Myocyte (in vitro differentiated cells): Measurements from ENCODE around the gene MAT2A. TPM values are rescaled to one million over a fixed set of nuclear protein-coding genes. Genes with fewer than 3 reads are reported as not detected.
A peak's percentile ranks its signal among the peaks of the same experiment; 100 is the strongest.
"Not testable (repeated sequence)": the region's sequence is repeated elsewhere in the genome, so short reads cannot be mapped to it uniquely, and the experiment has no call there.

Experiments
- DNase-seq: peaks from one replicate; pipeline ENCODE4 v3.0.0-alpha.2; 2012; ENCODE audit warnings: low read depth
- total RNA-seq: library from RNA; depleted of rRNA; stranded (reverse); fragments of >200 nt; gene quantifications from 2 replicates; pipeline ENCODE4 v1.2.3, GENCODE V29; 2014

MAT2A gene
- total RNA-seq, 1 donor from 2014 or later: 211 TPM

DNA sequence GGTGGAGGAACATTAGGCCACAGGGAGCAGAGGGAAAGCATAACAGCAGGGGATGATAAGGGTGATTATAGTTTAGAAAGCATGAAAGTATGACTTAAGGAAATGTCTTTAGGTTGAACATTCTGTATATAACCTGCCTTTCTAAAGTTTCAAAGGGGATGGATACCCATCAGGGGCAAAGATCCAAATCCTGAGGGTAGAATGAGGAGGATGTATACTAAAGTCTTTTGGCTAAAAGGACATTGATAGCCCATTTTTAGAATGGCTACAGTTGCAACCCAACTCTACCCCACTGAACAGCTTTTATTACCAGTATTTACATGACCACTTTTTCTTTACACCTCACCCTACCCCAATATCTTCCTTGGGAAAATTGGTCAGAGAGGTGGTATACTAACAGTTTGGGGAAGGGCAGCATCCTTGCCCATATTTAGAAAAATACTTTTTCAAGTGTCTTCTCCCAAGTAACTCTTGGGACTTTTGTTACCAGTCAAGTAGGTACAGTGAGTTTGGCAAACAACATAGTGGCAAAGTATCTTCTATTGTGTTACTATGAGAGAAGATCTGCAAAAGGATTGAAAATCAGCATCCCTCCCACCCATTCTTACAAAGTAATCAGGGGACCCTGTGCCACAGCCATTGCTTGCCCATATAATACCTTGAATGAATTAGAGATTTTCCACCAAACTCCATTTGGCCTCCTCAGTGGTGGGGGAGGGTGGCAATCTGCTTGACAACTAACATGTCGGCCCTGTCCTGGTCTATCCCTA is 8.3 kb downstream of the MAT2A start:
- peak; percentile 68 for DNase-seq

DNA sequence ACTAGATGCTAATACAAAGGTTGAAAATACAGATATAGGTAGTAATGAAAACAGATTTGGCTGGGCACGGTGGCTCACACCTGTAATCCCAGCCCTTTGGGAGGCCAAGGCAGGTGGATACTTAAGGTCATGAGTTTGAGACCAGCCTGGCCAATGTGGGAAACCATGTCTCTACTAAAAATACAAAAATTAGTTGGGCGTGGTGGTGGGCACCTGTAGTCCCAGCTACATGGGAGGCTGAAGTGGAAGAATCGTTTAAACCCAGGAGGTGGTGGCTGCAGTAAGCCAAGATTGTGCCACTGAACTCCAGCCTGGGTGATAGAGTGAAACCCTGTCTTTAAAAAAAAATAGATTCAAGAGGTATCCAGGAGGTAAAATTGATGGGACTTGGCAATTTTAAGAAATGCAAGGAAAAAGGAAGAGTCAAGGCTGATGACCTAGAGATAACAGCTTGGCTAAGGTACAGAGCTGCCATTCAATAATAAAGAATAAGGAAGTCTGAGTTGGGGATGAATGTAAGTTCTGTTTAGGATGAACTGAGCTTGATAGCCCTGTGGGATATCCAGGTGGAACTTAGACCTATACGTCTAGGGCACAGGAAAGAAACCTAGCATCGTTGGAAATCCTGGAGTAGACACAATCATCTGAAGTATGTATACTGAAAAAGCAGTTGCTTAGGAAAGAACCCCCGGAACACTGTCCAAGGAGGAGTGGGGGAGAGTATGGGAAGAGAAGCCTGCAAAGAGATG is 9.1 kb downstream of the MAT2A start:
- DNase-seq: peak; percentile 60

DNA sequence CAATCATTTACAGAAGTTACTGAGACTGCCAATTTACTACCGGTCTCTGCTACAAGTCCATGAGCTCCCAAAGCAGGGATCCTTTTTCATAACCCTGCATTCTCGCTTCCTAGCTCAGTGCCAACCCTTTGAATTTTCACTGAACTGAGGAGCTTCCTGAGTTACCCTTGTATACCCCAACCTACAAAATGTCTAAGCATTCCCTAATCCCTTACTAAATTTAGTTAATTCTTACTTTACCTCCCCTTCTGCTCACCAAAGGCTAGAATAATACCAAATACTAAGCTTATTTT is 9.6 kb downstream of the MAT2A start:
- DNase-seq: no peak

DNA sequence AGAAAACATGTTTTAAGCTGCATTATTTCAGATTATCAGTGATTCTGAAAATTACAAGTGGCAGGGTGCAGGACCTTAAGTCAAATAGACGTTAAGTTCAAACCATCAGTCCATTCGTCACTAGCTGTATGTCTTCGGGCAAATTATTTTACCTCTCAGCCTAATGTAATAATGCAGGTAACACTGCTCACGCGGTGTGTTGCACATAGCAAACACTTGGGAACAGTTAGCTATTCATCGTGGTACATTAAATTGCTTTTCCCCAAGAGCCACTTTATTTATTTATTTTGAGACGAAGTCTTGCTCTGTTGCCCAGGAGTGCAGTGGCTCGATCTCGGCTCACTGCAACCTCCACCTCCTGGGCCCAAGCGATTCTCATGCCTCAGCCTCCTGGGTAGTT is 10.1 kb downstream of the MAT2A start:
- DNase-seq: peak; percentile 26

DNA sequence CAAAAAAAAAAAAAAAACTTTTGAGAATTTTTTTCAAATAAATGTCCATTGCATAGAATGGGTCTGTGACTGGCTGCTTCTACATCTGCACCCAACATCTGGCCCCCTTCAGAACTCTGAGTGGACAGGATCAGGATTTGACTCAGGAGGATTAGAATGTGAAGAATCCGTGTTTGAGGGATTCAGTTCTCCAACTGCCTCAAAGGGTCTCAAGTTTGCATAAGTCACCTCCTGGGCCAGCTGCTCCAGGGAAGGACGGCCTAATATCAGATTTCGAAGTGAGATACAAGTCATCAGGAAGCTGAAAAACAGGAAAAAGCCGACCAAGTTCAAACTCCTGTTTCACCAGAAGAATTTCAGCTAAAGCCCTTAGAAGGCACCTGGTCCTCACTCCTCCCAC is 10.9 kb downstream of the MAT2A start:
- peak; percentile 96 for DNase-seq

DNA sequence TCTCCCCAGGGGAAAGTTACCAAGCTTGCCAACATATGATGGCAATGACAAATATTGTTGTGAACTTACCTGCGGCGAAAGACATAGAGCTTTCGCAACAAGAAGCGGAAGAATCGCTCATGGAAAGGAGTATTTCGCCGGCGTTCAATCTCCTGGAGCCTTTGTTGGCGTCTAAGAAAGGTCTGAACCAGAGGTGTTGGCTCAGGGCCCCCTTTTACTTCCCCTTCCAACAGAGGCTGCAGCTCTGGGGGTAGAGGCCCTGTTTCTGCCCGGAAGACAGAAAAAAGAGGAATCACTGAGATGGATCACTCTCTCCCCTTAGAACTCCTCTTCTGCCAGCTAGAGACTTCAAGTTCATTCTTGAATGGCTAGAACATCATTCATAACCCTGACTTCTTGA is 11.5 kb downstream of the MAT2A start:
- no peak for DNase-seq

DNA sequence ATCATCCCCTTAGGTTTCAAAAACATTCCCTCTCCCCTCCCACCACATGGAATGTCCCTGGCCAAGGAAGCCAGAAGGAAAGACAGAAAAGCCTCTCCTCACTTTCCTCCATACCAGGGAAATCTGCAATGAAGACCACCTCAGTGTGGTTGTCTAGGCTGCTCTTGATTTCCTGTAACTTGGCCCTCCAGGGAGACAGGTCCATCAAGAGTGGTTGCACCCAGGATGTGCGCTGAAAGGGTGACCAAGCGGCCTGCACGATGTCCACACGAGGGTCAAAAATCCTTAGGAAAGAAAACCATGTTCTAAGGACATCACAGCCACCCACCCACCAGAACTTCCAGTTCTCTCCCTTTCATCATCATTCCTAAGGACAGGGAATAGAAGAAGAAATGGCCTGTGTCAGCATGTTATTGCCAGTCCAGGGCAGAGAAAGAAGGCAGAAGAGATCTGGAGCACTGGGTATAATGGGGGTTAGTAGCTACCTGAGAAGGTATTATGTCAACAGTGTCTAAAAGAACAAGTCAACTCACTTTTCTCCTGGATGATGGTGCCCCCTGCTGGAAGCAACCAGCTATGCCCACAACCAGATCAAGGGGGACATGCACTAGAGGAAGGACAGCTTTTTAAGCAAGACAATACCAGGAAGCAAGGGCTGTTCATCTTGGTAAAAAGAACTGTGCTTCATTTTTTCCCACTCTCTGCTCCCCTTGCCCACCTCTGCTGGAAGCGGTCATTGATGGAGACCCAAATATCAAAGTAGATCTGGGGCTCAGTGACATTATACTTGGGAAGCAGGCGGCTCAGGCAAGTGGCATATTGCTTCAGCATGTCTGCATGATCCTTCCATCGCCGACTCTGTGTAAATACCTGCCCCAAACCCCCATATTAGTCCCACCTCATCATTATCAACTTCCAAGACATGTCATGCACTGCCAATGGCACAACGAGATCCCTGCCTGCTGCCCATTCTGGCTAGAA is 13.0 kb downstream of the MAT2A start:
- peak; percentile 86 for DNase-seq

DNA sequence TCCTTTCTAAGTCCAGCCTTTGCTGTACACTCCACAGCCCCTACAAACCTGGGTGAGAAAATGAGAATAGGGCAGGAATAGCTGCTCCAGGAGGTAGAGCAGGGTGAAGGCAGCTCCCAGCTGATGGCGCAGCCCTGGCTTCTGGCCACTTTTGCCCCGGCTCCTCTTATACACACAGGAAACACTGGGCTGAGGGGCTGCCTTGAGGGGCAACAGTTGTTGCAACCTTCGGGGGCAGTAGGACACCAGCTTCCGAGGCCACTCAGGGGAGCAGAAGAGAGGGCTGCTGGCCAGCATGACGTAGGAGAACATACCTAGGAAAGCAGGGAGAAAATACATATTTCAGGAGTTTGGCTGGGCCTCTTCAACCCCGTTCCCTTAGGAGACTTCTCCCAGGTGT is 14.2 kb downstream of the MAT2A start:
- no peak for DNase-seq

DNA sequence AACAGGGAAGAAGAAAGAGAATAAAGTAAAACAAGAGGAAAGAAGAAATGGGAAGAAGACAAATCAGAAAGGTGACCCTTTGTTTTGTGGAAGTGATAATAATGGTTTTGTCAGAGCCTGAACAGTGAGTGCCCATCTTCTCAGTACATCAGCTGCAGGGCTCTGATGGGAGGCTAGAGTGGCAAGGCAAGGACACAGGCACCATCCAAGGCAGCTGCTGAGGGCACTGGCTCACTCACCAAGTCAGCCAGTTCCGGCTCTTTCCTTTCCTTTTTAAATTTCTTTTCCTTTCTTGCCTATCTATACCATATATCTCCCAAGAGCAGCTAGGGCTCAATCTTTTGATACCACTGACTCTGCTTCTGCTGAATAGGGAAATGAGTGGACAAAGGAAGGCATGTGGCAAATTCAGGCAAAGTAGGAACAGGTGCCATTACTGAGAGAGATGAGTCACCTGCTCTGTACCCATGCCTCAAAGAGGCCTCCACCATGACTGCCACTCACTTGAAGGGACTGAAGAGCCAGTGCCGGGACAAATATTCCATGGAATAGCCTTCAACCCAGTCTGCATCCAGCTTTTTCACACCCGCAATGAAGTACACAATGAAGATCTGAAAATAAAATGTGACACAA is 16.1 kb downstream of the MAT2A start:
- peak; percentile 83 for DNase-seq

DNA sequence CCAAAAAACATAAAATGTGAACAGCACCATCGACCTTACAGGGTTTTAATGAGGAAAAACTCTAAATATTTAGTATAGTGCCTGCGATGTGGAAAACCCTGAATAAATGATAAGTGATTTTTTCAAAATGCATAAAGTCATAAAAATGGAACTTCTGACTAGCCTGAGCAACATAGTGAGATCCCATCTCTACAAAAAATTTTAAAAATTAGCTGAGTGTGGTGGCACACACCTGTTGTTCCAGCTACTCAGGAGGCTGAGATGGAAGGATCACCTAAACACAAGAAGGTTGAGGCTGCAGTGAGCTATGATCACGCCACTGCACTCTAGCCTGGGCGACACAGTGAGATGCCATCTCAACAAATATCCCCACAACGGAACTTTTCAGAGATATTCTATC is 18.2 kb downstream of the MAT2A start:
- no peak for DNase-seq

DNA sequence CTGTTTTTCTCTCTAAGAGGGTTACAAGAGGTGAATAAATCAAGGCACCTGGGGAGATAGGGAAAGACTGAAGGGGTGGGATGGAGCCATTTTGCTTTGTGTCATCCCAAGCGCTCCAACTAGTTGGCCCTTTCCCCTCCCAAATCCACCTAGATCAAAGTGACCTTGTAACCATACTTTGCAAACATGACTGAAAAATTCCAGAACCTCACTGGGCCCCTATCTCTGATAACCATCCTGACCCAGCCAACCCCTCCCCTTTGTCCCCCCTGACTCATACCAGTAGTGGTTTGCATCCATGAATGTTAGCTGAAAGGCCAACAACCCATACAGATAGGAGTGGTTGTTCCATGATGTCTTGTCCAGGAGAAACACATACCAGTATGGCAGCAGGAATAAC is 19.2 kb downstream of the MAT2A start:
- DNase-seq: no peak

DNA sequence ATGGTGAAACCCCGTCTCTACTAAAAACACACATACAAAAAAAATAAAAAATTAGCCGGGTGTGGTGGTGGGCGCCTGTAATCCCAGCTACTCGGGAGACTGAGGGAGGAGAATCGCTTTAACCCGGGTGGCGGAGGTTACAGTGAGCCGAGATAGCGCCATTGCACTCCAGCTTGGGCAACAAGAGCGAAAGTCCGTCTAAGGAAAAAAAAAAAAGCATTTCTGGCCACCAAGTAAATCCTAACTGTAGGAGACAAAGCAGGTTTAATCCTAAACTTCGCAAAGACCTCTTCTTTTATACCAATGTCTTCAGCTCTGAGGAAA is 21.4 kb downstream of the MAT2A start:
- not testable (repeated sequence) for DNase-seq

DNA sequence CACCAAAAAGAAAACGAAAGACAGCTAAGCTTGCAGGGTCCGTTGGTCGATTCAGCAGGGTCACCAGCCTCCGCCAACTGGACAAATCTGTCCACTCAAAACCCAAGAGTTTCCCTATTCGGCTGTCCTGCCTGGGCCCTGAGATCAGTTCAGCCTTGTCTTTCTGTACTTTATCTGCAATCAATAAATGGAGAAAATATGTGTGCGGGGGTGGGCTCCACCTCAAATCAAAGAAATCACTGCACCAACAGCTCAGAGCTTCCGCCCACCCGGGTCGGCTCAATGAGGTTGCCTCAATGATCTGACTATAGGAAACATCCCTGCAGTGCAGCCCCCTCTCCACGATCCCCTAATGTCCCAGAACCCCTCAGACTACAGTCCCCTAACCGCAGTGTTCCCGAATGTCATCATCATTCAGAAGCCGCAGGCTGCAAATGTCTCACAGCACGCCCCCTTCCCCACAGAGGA is 21.9 kb downstream of the MAT2A start:
- DNase-seq: no peak

DNA sequence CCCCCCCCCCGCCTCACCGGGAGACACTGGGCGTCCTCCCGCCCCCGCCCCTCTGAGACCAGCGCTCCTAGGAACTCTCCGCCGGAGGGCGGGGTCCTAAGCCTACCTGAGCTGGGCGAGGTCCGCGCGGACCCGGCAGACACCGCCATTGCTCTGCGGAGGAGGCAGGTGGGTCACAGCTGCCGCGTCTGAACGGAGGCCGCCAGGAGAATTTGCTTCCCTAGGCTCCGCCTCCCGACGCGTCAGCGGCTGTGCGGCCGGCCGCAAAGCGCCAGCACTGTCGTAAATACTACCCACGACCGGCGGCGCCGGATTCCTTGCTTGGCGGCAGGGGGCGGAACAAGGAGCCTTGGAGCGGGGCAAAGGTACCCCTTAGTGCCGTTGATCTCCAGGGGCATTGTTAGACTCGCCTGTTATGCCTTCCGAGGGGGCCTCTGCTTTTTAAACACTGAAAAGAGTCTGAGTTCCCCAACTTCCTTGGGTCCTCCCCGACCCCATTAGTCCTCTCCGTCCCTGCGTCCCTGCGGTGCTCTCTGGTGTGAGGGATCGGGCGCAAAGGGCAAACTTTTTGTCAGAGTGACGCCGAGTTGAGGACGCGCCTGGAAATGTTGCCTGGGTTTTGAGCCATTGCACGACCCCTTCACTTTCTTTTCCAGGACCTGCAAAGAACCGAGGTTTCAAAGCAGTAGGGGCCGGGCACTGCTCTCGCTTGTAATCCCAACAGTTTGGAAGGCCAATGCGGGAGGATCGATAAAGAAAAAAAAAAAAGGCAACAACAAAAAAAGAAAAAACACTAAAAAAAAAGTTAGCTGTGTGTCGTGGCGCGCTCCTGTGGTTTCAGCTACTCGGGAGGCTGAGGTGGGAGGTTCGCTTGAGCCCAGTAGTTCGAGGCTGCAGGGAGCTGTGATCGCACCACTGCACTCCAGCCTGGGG is 22.6 kb downstream of the MAT2A start, which contains the start of gene GGCX:
TSS of gene GGCX (minus strand) at position 214 of the 933 bp plus-strand sequence. CDS start at position 149, 65 bp downstream.
- DNase-seq: peak; percentile 96

DNA sequence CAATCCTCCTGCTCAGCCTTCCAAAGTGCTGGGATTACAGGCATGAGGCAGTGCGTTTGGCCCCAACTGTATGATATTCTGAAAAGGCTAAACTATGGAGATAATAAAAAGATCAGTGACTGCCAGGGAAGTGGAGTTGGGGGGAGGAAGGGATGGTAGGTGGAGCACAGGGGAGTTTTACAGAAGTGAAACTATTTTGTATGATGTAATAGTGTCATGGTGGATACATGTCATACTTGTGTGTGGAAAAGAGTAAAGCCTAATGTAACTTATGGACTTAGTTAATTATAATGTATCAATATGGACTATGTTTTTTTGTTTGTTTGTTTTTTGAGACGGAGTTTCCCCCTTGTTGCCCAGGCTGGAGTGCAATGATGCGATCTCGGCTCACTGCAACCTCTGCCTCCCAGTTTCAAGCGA is 25.2 kb downstream of the MAT2A start:
- no peak for DNase-seq

DNA sequence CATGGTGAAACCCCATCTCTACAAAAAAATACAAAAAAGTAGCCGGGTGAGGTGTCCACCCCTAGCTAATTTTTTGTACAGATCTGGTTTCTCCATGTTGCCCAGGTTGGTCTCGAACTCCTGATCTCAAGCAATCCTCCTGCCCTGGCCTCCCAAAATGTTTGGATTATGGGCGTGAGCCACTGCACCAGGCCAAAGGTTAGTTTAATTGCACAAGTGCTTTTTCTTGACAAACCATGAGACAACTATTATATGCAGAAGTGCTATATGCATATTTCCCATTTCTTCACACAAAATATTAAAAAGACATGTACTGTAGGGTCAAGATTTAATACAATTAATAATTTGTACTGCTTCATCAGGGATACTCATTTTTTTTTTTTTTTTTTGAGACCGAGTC is 27.3 kb downstream of the MAT2A start:
- no peak for DNase-seq

DNA sequence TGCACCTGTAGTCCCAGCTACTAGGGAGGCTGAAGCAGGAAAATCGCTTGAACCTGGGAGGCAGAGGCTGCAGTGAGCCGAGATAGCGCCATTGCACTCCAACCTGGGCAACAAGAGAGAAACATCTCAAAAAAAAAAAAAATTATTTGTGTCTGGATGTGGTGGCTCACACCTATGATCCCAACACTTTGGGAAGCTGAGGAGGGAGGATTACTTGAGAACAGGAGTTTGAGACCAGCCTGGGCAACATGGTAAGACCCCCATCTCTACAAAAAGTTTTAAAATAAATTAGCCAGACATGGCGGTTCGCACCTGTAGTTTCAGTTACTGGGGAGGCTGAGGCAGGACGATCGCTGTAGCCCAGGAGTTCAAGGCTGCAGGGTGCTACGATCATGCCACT is 36.8 kb downstream of the MAT2A start:
- DNase-seq: no peak

DNA sequence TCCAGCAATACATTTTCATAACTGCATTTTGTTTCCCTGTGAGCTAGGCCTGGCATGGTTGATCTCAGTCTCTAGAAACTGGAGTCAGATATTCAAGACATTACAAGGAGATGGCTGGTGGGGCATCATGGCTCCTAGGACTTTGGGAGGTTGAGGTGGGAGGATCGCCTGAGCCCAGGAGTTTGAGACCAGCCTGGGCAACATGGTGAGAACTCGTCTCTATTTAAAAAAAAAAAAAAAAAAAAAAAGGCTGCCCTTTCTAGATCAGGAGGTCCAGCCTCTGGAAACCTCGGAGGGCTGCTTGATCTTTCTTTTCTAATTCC is 38.1 kb downstream of the MAT2A start:
- no peak for DNase-seq

DNA sequence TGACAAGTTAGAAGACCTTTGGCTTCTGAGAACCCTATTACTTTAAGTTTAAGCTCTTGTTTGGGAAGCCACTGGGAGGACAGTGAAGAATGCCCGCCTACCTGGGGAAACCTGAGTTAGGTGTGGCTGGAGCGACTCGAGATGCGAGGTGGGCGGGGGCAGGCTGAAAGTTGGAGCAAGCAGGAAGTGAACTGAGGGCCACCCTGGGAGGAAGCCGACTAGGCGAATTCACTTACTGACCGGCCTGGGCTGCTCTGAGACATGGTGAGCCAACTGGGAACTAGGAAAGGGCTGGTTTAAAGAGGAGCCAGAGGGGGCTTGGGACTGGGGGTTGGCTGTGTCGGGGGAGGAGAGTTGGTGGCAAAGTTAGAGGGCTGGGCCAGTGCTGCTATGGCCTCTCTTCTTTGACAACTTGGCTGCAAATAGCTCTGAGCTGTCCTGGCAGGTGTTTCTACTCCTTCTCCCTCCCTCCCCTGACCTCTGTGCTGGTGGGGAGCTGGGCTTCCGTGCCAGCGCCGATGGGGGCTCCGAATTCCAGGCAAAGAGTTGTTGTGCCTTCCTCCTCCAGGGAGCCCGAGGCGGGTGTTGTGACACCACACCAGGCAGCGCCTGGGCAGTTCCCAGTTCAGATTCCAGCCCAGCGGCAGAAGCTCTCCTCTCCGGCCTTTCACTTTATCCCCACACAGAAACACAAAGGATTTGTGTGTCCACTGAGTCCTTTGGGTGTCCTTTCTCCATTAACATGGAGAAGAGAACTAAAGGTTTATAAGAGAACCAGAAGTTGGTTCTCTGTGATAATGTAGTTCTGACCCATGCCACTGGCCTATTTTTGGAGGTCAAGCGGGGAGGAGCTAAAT is 38.6 kb downstream of the MAT2A start, which contains the start of gene VAMP8:
TSS of gene VAMP8 (plus strand) at position 201 of the 857 bp plus-strand sequence. CDS start at position 262, 61 bp downstream.
- peak; percentile 95 for DNase-seq
